ENCODE data around the gene NINL.
A peak's percentile ranks its signal among the peaks of the same experiment; 100 is the strongest.
"Not testable (repeated sequence)": the region's sequence is repeated elsewhere in the genome, so short reads cannot be mapped to it uniquely, and the experiment has no call there.

NINL gene

DNA sequence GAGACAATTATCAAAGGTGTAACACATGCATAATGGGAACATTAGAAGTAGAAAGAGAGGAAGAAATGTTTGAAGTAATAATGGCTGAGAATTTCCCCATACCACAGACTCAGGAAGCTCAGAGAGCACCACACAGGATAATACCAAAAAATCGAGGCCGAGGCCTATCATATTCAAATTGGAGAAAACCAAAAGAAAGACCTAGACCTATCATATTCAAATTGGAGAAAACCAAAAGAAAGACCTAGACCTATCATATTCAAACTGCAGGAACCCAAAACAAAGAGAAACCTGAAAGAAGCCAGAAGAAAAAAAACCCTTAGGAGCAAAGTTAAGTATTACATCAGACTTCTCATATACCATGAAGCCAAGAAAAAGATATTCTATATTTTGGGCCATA lies 18.0 kb downstream of the NINL start:
- Histone ChIP-seq H3K4me1 (peaks cover 19% of the 10 kb centered on the region), H3K9ac (no peak overlapping the region), H3K27ac (no peak overlapping the region), H3K36me3 (ENCODE audit: control insufficient read depth, insufficient read depth, low read length) (no peaks in the 10 kb centered on the region), H3K4me3 (ENCODE audit: low read depth, low read length) (no peak overlapping the region), H2AFZ (no peak overlapping the region), H3K27me3 (ENCODE audit: control insufficient read depth, insufficient read depth, low read length) (no peaks in the 10 kb centered on the region), H3K4me2 (ENCODE audit: low read length) (no peak overlapping the region), H3K9me3 (ENCODE audit: control insufficient read depth, low read length) (no peaks in the 10 kb centered on the region), H3K79me2 (peaks cover 57% of the 10 kb centered on the region)
- TF ChIP-seq, protein P1, sequence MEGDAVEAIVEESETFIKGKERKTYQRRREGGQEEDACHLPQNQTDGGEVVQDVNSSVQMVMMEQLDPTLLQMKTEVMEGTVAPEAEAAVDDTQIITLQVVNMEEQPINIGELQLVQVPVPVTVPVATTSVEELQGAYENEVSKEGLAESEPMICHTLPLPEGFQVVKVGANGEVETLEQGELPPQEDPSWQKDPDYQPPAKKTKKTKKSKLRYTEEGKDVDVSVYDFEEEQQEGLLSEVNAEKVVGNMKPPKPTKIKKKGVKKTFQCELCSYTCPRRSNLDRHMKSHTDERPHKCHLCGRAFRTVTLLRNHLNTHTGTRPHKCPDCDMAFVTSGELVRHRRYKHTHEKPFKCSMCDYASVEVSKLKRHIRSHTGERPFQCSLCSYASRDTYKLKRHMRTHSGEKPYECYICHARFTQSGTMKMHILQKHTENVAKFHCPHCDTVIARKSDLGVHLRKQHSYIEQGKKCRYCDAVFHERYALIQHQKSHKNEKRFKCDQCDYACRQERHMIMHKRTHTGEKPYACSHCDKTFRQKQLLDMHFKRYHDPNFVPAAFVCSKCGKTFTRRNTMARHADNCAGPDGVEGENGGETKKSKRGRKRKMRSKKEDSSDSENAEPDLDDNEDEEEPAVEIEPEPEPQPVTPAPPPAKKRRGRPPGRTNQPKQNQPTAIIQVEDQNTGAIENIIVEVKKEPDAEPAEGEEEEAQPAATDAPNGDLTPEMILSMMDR (IDR thresholded peaks at IDR 0.05) = no peak

DNA sequence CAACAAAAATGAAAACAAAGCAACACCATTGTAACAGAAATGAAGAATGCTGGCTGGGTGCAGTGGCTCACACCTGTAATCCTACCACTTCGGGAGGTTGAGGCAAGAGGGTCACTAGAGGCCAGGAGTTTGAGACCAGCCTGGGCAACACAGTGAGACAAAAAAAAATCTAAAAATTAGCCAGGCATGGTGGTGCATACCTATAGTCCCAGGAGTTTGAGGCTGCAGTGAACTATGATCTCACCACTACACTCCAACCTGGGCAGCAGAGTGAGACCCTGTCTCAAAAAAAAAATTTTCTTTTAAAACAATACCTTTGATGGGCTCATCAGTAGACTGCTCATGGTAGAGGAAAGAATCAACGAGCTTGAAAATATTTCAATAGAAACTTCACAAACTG lies 18.5 kb downstream of the NINL start:
- H3K27me3 ChIP-seq (ENCODE audit: control insufficient read depth, insufficient read depth, low read length) = no peaks in the 10 kb centered on the region
- H3K4me3 ChIP-seq (ENCODE audit: low read depth, low read length) = no peak overlapping the region
- H2AFZ ChIP-seq = no peak overlapping the region
- H3K36me3 ChIP-seq (ENCODE audit: control insufficient read depth, insufficient read depth, low read length) = no peaks in the 10 kb centered on the region
- no peak overlapping the region for H3K27ac ChIP-seq
- TF ChIP-seq, protein P1 (IDR thresholded peaks at IDR 0.05) = no peak
- peaks cover 15% of the 10 kb centered on the region for H3K4me1 ChIP-seq
- H3K9ac ChIP-seq = no peak overlapping the region
- H3K4me2 ChIP-seq (ENCODE audit: low read length) = no peak overlapping the region
- H3K9me3 ChIP-seq (ENCODE audit: control insufficient read depth, low read length) = no peaks in the 10 kb centered on the region
- H3K79me2 ChIP-seq = peaks cover 57% of the 10 kb centered on the region

DNA sequence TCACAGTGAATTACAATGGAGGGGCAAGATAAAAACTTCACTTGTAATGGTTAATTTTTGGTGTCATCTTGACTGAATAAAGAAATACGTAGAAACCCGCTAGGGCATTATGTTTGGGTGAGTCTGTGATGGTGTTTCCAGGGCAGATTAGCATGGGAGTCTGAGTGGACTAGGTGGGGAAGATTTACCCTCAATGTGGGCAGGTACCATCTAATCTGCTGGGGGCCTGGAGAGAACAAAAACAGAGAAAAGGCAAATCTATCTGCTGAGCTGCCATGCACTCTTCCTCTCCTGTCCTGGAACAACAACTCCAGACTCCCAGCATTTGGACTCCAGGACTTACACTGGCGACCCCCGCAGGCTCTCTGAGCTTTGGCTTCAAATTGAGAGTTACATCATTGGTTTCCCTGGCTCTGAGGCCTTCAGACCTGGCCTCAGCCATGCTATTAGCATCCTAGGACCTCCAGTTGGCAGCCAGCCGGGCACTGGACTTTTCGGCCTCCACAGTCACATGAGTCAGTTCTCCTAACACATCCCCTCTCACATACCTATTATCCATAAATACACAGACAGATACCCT lies 19.7 kb downstream of the NINL start:
- H3K9ac ChIP-seq = no peak overlapping the region
- H3K4me1 ChIP-seq = peaks cover 7% of the 10 kb centered on the region
- H3K27me3 ChIP-seq (ENCODE audit: control insufficient read depth, insufficient read depth, low read length) = no peaks in the 10 kb centered on the region
- peak overlapping the region; percentile 21 for H3K27ac ChIP-seq
- peaks cover 52% of the 10 kb centered on the region for H3K79me2 ChIP-seq
- TF ChIP-seq, protein P1 (IDR thresholded peaks at IDR 0.05) = no peak
- H3K36me3 ChIP-seq (ENCODE audit: control insufficient read depth, insufficient read depth, low read length) = no peaks in the 10 kb centered on the region
- no peaks in the 10 kb centered on the region for H3K9me3 ChIP-seq (ENCODE audit: control insufficient read depth, low read length)
- no peak overlapping the region for H2AFZ ChIP-seq
- no peak overlapping the region for H3K4me2 ChIP-seq (ENCODE audit: low read length)
- H3K4me3 ChIP-seq (ENCODE audit: low read depth, low read length) = no peak overlapping the region

DNA sequence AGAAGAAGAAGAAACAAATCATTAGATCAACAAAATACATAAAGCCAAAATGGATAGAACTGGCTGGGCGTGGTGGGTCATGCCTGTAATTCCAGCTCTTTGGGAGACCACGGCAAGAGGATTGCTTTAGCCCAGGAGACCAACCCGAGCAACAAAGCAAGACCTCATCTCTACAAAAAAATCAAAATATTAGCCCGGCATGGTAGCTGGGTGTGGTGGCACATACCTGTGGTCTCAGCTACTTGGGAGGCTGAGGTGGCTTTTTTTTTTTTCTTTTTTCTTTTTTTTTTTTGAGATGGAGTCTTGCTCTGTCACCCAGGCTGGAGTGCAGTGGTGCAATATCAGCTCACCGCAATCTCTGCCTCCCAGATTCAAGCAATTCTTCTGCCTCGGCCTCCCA lies 21.5 kb downstream of the NINL start:
- H3K36me3 ChIP-seq (ENCODE audit: control insufficient read depth, insufficient read depth, low read length) = no peaks in the 10 kb centered on the region
- H3K4me2 ChIP-seq (ENCODE audit: low read length) = no peak overlapping the region
- H3K79me2 ChIP-seq = peaks cover 45% of the 10 kb centered on the region
- no peaks in the 10 kb centered on the region for H3K27me3 ChIP-seq (ENCODE audit: control insufficient read depth, insufficient read depth, low read length)
- TF ChIP-seq, protein P1 (IDR thresholded peaks at IDR 0.05) = no peak
- no peak overlapping the region for H3K4me3 ChIP-seq (ENCODE audit: low read depth, low read length)
- H3K4me1 ChIP-seq = peaks cover 7% of the 10 kb centered on the region
- H3K9me3 ChIP-seq (ENCODE audit: control insufficient read depth, low read length) = no peaks in the 10 kb centered on the region
- no peak overlapping the region for H3K9ac ChIP-seq
- H2AFZ ChIP-seq = no peak overlapping the region
- H3K27ac ChIP-seq = no peak overlapping the region

DNA sequence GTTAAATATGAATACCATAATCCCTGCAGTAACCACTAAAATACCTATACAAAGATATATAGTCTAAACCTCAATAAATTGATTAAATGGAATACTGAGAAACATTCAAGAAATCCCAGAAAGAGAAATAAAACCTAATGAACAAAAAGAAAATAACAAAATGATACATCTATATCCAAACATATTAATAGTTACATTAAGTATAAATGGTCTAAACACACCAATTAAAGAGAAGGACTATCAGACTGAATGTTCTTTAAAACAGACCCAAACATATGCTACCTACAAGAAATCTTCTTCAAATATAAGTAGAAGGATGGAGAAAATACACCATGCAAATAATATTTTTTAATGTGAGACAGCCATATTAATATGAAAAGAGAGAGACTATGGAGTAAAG lies 22.0 kb downstream of the NINL start:
- peaks cover 40% of the 10 kb centered on the region for H3K79me2 ChIP-seq
- no peak overlapping the region for H2AFZ ChIP-seq
- H3K4me3 ChIP-seq (ENCODE audit: low read depth, low read length) = no peak overlapping the region
- H3K4me2 ChIP-seq (ENCODE audit: low read length) = no peak overlapping the region
- TF ChIP-seq, protein P1 (IDR thresholded peaks at IDR 0.05) = no peak
- H3K4me1 ChIP-seq = peaks cover 7% of the 10 kb centered on the region
- H3K36me3 ChIP-seq (ENCODE audit: control insufficient read depth, insufficient read depth, low read length) = no peaks in the 10 kb centered on the region
- H3K9ac ChIP-seq = no peak overlapping the region
- no peak overlapping the region for H3K27ac ChIP-seq
- H3K27me3 ChIP-seq (ENCODE audit: control insufficient read depth, insufficient read depth, low read length) = no peaks in the 10 kb centered on the region
- no peaks in the 10 kb centered on the region for H3K9me3 ChIP-seq (ENCODE audit: control insufficient read depth, low read length)

DNA sequence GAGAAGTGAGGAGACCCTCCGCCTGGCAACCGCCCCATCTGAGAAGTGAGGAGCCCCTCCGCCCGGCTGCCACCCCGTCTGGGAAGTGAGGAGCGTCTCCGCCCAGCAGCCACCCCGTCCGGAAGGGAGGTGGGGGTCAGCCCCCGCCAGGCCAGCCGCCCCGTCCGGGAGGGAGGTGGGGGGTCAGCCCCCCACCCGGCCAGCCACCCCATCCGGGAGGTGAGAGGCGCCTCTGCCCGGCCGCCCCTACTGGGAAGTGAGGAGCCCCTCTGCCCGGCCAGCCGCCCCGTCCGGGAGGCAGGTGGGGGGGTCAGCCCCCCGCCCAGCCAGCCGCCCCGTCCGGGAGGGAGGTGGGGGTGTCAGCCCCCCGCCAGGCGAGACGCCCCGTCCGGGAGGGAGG lies 23.6 kb downstream of the NINL start:
- H3K4me3 ChIP-seq (ENCODE audit: low read depth, low read length); H3K27ac ChIP-seq; H3K9ac ChIP-seq; H3K4me1 ChIP-seq; H3K36me3 ChIP-seq (ENCODE audit: control insufficient read depth, insufficient read depth, low read length); H3K4me2 ChIP-seq (ENCODE audit: low read length); H2AFZ ChIP-seq; H3K27me3 ChIP-seq (ENCODE audit: control insufficient read depth, insufficient read depth, low read length); H3K9me3 ChIP-seq (ENCODE audit: control insufficient read depth, low read length): not testable (repeated sequence)
- H3K79me2 ChIP-seq = peaks cover 33% of the 10 kb centered on the region

Measured in parathyroid adenoma (tissue), 2 donors.